K562 (cell line): Measurements from ENCODE around the gene EDEM1. TPM values are rescaled to one million over a fixed set of nuclear protein-coding genes. Genes with fewer than 3 reads are reported as not detected.
A peak's percentile ranks its signal among the peaks of the same experiment; 100 is the strongest.

ENCODE experiments used
- CLOCK ChIP-seq: fragments of 250-450 bp; sonication (Bioruptor Pico); IDR thresholded peaks from 2 replicates; pipeline ENCODE4 v1.4.0; 2020; ENCODE audit warnings: mild to moderate bottlenecking, moderate library complexity, borderline replicate concordance
- ELF4 ChIP-seq: fragments of 450-650 bp; formaldehyde crosslinking; IDR thresholded peaks from 2 replicates; pipeline ENCODE4 v1.4.0; 2022; ENCODE audit warnings: missing genetic modification characterization
- EP400 ChIP-seq: fragments of 450-650 bp; IDR thresholded peaks from 2 replicates; pipeline ENCODE4 v1.6.1; 2017; ENCODE audit warnings: antibody characterized with exemption, mild to moderate bottlenecking, moderate library complexity
- ESRRA ChIP-seq: fragments of 450-650 bp; IDR thresholded peaks from 2 replicates; pipeline ENCODE4 v1.6.1; 2014; ENCODE audit warnings: low read depth, mild to moderate bottlenecking, moderate library complexity, borderline replicate concordance
- HDAC2 ChIP-seq: fragments of 450-650 bp; IDR thresholded peaks from 2 replicates; pipeline ENCODE4 v1.6.1; 2016; ENCODE audit warnings: mild to moderate bottlenecking
- JUNB ChIP-seq: fragments of 450-650 bp; formaldehyde crosslinking; conservative IDR thresholded peaks from 2 replicates; pipeline ENCODE4 v1.4.0; 2020; ENCODE audit warnings: mild to moderate bottlenecking
- JUND ChIP-seq, 2 experiments: IDR thresholded peaks; 2 replicates in 1 of 2; 3 replicates in 1 of 2; pipeline ENCODE4 v1.6.1; 2011; ENCODE audit warnings: borderline replicate concordance in 2 of 2, low read depth in 2 of 2, low read length in 2 of 2, improper control_type of control experiment in 1 of 2, missing biosample characterization in 1 of 2, missing genetic modification characterization in 1 of 2, missing genetic modification reagents in 1 of 2
- MXI1 ChIP-seq: IDR thresholded peaks from 2 replicates; pipeline ENCODE4 v1.6.1; 2011; ENCODE audit warnings: low read depth, mild to moderate bottlenecking, improper control_type of control experiment, low read length
- NFIC ChIP-seq: fragments of 450-650 bp; IDR thresholded peaks from 2 replicates; pipeline ENCODE4 v1.6.1; 2017; ENCODE audit warnings: mild to moderate bottlenecking, inconsistent platforms
- NFXL1 ChIP-seq: fragments of 450-650 bp; formaldehyde crosslinking; IDR thresholded peaks from 2 replicates; pipeline ENCODE4 v1.4.0; 2021; ENCODE audit warnings: mild to moderate bottlenecking
- RBM17 ChIP-seq: fragments of 200-400 bp; formaldehyde crosslinking; IDR thresholded peaks from 2 replicates; pipeline ENCODE4 v1.6.1; 2017; ENCODE audit warnings: low read depth, mild to moderate bottlenecking, low read length, borderline replicate concordance
- RBM25 ChIP-seq: fragments of 200-400 bp; formaldehyde crosslinking; IDR thresholded peaks from 2 replicates; pipeline ENCODE4 v1.6.1; 2018; ENCODE audit warnings: low read length, low read depth, moderate library complexity; ENCODE audit not compliant: severe bottlenecking
- TRIM24 ChIP-seq, 2 experiments: fragments of 450-650 bp; IDR thresholded peaks; 2 replicates each; pipeline ENCODE4 v1.6.1; 2016
- USF1 ChIP-seq: sonication (generic); formaldehyde crosslinking; IDR thresholded peaks from 2 replicates; pipeline ENCODE4 v1.9.0; 2022; ENCODE audit warnings: mild to moderate bottlenecking, missing genetic modification reagents
- ZBTB8A ChIP-seq: fragments of 450-650 bp; IDR thresholded peaks from 2 replicates; pipeline ENCODE4 v1.6.1; 2018; ENCODE audit warnings: mild to moderate bottlenecking, moderate library complexity; ENCODE audit not compliant: partially characterized antibody
- ZKSCAN8 ChIP-seq: fragments of 200-800 bp; sonication (Bioruptor generic); IDR thresholded peaks from 2 replicates; pipeline ENCODE4 v1.6.1; 2016; ENCODE audit warnings: missing genetic modification characterization, missing compliant biosample characterization
- ZNF311 ChIP-seq: fragments of 250-450 bp; sonication (Bioruptor Pico); IDR thresholded peaks from 2 replicates; pipeline ENCODE4 v1.4.0; 2020; ENCODE audit warnings: mild to moderate bottlenecking, moderate library complexity
- polyA plus RNA-seq, 8 experiments: library from polyadenylated mRNA; depleted of rRNA in 4 of 8; stranded (reverse) in 5 of 8; unstranded in 3 of 8; fragments of >200 nt; fragmentation: Nextera tagmentation in 2 of 8; fragmentation: Illumina TruSeq in 1 of 8; extraction: Ambion mirVana in 2 of 8; extraction: Trizol in 1 of 8; gene quantifications; 2 replicates each; pipeline versions ENCODE4 v1.2.1 to v1.2.3, GENCODE V29; 2011 to 2014; ENCODE audit warnings: inconsistent platforms in 1 of 8, missing spikeins in 1 of 8
- total RNA-seq, 7 experiments: library from RNA; depleted of rRNA in 6 of 7; stranded (reverse); fragments of >200 nt in 6 of 7; fragmentation: Illumina TruSeq in 2 of 7; extraction: Trizol in 2 of 7; gene quantifications; 2 replicates each; pipeline versions ENCODE4 v1.2.1 to v1.2.3, GENCODE V29; 2011 to 2021; ENCODE audit warnings: low replicate concordance in 1 of 7
- TF ChIP-seq, protein P1 (sequence below): sonication (generic); formaldehyde crosslinking; IDR thresholded peaks from 2 replicates; pipeline ENCODE4 v1.8.0; 2022; ENCODE audit warnings: mild to moderate bottlenecking, missing genetic modification reagents
- TF ChIP-seq, protein P2 (sequence below): fragments of 450-650 bp; formaldehyde crosslinking; conservative IDR thresholded peaks from 2 replicates; pipeline ENCODE4 v1.4.0; 2022; ENCODE audit warnings: mild to moderate bottlenecking, missing genetic modification characterization

EDEM1 gene
- total and polyA plus RNA-seq, 9 of the 15 experiments (the other 6 are each of a cell fraction or from before 2014, with no cell fraction given) = 6.2 to 36.7 (median 14.3) TPM

- TF ChIP-seq, protein P1, sequence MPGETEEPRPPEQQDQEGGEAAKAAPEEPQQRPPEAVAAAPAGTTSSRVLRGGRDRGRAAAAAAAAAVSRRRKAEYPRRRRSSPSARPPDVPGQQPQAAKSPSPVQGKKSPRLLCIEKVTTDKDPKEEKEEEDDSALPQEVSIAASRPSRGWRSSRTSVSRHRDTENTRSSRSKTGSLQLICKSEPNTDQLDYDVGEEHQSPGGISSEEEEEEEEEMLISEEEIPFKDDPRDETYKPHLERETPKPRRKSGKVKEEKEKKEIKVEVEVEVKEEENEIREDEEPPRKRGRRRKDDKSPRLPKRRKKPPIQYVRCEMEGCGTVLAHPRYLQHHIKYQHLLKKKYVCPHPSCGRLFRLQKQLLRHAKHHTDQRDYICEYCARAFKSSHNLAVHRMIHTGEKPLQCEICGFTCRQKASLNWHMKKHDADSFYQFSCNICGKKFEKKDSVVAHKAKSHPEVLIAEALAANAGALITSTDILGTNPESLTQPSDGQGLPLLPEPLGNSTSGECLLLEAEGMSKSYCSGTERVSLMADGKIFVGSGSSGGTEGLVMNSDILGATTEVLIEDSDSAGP (CRISPR knock-in tag) = no peak
- TF ChIP-seq JUND (IDR thresholded peaks at IDR 0.05; ENCODE audit: borderline replicate concordance, low read depth, low read length) (peak; percentile 100), JUND (tag; IDR thresholded peaks at IDR 0.05; ENCODE audit: borderline replicate concordance, low read depth, low read length) (peak; percentile 99), ESRRA (no peak), ELF4 (no peak), NFXL1 (no peak), USF1 (CRISPR knock-in tag) (no peak), JUNB (CRISPR knock-in tag) (peak; percentile 78), ZNF311 (CRISPR knock-in tag) (no peak), CLOCK (CRISPR knock-in tag) (no peak), RBM17 (no peak), ZKSCAN8 (CRISPR knock-in tag) (no peak), MXI1 (no peak), ZBTB8A (no peak), TRIM24 (IDR thresholded peaks at IDR 0.05) (peak; percentile 27 to 63; a peak in 2 of 4 replicates), HDAC2 (peak; percentile 99), NFIC (no peak), EP400 (peak; percentile 54), RBM25 (no peak)
- TF ChIP-seq, protein P2, sequence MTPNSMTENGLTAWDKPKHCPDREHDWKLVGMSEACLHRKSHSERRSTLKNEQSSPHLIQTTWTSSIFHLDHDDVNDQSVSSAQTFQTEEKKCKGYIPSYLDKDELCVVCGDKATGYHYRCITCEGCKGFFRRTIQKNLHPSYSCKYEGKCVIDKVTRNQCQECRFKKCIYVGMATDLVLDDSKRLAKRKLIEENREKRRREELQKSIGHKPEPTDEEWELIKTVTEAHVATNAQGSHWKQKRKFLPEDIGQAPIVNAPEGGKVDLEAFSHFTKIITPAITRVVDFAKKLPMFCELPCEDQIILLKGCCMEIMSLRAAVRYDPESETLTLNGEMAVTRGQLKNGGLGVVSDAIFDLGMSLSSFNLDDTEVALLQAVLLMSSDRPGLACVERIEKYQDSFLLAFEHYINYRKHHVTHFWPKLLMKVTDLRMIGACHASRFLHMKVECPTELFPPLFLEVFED (CRISPR knock-in tag) = no peak
Measured at GRCh38 chr3:5194801-5195509, 7.4 kb downstream of the EDEM1 start (continued).
